ENCODE results near the gene PSMD14. TPM values are rescaled to one million over a fixed set of nuclear protein-coding genes. Genes with fewer than 3 reads are reported as not detected.

The PSMD14 gene
- total and polyA plus RNA-seq, 4 donors, result 28.8 to 60.5 (median 47.1) TPM

GRCh38 chr2:161312996-161313395 is 4.8 kb downstream of the PSMD14 start:
- TF ChIP-seq, protein P1, sequence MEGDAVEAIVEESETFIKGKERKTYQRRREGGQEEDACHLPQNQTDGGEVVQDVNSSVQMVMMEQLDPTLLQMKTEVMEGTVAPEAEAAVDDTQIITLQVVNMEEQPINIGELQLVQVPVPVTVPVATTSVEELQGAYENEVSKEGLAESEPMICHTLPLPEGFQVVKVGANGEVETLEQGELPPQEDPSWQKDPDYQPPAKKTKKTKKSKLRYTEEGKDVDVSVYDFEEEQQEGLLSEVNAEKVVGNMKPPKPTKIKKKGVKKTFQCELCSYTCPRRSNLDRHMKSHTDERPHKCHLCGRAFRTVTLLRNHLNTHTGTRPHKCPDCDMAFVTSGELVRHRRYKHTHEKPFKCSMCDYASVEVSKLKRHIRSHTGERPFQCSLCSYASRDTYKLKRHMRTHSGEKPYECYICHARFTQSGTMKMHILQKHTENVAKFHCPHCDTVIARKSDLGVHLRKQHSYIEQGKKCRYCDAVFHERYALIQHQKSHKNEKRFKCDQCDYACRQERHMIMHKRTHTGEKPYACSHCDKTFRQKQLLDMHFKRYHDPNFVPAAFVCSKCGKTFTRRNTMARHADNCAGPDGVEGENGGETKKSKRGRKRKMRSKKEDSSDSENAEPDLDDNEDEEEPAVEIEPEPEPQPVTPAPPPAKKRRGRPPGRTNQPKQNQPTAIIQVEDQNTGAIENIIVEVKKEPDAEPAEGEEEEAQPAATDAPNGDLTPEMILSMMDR (IDR thresholded peaks at IDR 0.05; ENCODE audit: control extremely low read depth, extremely low read depth), result no peak
- no peaks in the 10 kb centered on the region for H3K27me3 ChIP-seq (ENCODE audit: control insufficient read depth in 3 of 3, insufficient read depth in 3 of 3, low read length in 2 of 3)
- no peak overlapping the region for H3K4me3 ChIP-seq
- H3K9ac ChIP-seq (ENCODE audit: insufficient read depth in 1 of 2, low read length in 2 of 2), result no peak overlapping the region
- no peak overlapping the region for H3K27ac ChIP-seq (ENCODE audit: low read depth in 1 of 2, low read length in 1 of 2)
- no peaks in the 10 kb centered on the region for H3K9me3 ChIP-seq (ENCODE audit: control insufficient read depth in 4 of 4, insufficient read depth in 3 of 4, low read length in 3 of 4)
- DNase-seq, result no peak
- H3K36me3 ChIP-seq (ENCODE audit: control insufficient read depth in 4 of 4, insufficient read depth in 4 of 4, low read length in 4 of 4), result peaks cover 0 to 1% (median 0%) of the 10 kb centered on the region in 4 donors
- H3K4me1 ChIP-seq (ENCODE audit: control insufficient read depth in 5 of 5, insufficient read depth in 5 of 5, low read length in 5 of 5), result peaks cover 0 to 7% (median 1%) of the 10 kb centered on the region in 5 donors
- WGBS, 2 donors, result 90 to 97% methylated on average over 3 of the region's 3 CpGs
- ATAC-seq (ENCODE audit: insufficient read depth, low FRiP score), result no peak

DNA sequence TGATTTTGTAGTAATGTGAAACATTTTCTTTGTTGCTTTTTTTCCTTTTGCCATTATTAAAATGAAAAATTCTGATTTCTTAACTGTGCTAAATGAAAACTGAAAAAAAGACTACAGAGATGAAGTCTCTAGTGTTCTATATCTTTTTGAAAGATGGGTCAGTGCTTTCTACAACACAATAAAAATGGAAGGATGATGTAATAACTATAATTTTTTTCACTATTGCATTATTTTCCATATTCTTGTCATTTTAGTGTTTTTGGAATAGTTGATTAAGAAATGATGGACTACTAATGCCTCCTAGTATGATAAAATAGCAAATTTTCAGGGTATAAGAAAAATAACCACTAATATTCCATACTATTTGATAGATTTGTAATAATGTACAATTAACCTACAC is 7.2 kb downstream of the PSMD14 start:
- Histone ChIP-seq H3K36me3 (ENCODE audit: control insufficient read depth in 4 of 4, insufficient read depth in 4 of 4, low read length in 4 of 4) (peaks cover 0 to 1% (median 0%) of the 10 kb centered on the region in 4 donors), H3K9ac (ENCODE audit: insufficient read depth in 1 of 2, low read length in 2 of 2) (no peak overlapping the region), H3K9me3 (ENCODE audit: control insufficient read depth in 4 of 4, insufficient read depth in 3 of 4, low read length in 3 of 4) (no peaks in the 10 kb centered on the region), H3K27me3 (ENCODE audit: control insufficient read depth in 3 of 3, insufficient read depth in 3 of 3, low read length in 2 of 3) (no peaks in the 10 kb centered on the region), H3K4me1 (ENCODE audit: control insufficient read depth in 5 of 5, insufficient read depth in 5 of 5, low read length in 5 of 5) (peaks cover 0 to 2% (median 0%) of the 10 kb centered on the region in 5 donors), H3K4me3 (no peak overlapping the region), H3K27ac (ENCODE audit: low read depth in 1 of 2, low read length in 1 of 2) (no peak overlapping the region)
- no peak for DNase-seq
- TF ChIP-seq, protein P1 (IDR thresholded peaks at IDR 0.05; ENCODE audit: control extremely low read depth, extremely low read depth), result no peak
- ATAC-seq (ENCODE audit: insufficient read depth, low FRiP score), result no peak

- Histone ChIP-seq H3K9ac (ENCODE audit: insufficient read depth in 1 of 2, low read length in 2 of 2) (no peak overlapping the region), H3K36me3 (ENCODE audit: control insufficient read depth in 4 of 4, insufficient read depth in 4 of 4, low read length in 4 of 4) (peaks cover 0 to 6% (median 5%) of the 10 kb centered on the region in 4 donors), H3K4me1 (ENCODE audit: control insufficient read depth in 5 of 5, insufficient read depth in 5 of 5, low read length in 5 of 5) (peaks cover 0 to 2% (median 0%) of the 10 kb centered on the region in 5 donors), H3K9me3 (ENCODE audit: control insufficient read depth in 4 of 4, insufficient read depth in 3 of 4, low read length in 3 of 4) (no peaks in the 10 kb centered on the region), H3K4me3 (no peak overlapping the region), H3K27ac (ENCODE audit: low read depth in 1 of 2, low read length in 1 of 2) (no peak overlapping the region), H3K27me3 (ENCODE audit: control insufficient read depth in 3 of 3, insufficient read depth in 3 of 3, low read length in 2 of 3) (no peaks in the 10 kb centered on the region)
- no peak for ATAC-seq (ENCODE audit: insufficient read depth, low FRiP score)
- TF ChIP-seq, protein P1 (IDR thresholded peaks at IDR 0.05; ENCODE audit: control extremely low read depth, extremely low read depth), result no peak
- DNase-seq, result peak in 2 of 3 donors; percentile 44 to 61
Observed at GRCh38 chr2:161316701-161317100, 8.5 kb downstream of the PSMD14 start.

Data from lung (tissue), 12 donors.